Measurements from ENCODE around the gene ENPEP.

- no peak for TF ChIP-seq CTCF (IDR thresholded peaks at IDR 0.05)
- TF ChIP-seq POLR2A (IDR thresholded peaks at IDR 0.05) = no peak
- no peak for TF ChIP-seq POLR2AphosphoS5 (IDR thresholded peaks at IDR 0.05)
- no peak for TF ChIP-seq EP300 (IDR thresholded peaks at IDR 0.05)
Measured at GRCh38 chr4:110499126-110499525, 23.2 kb downstream of the ENPEP start.

All from stomach (tissue), 4 donors.